ENCODE data around the gene MED17.

Gene MED17

DNA sequence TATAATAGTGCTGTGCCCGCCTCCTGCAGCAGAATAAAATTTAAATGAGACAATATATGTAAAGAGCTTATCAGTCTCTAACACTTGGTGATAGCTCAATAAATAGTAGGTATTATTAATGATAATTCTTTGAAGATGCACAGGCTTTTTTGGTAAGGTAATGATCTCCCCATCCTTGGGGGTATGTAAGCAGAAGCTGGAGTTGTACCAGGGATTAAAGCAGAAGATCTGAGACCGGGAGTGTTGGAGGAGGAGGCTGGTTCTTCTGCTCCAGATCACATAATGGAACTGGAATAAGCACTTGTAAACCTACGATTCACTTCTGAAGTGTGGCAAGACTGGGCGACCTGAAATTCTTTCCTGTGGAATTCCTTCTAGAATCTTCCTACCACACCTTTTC lies 58.0 kb downstream of the MED17 start:
- TF ChIP-seq EZH2phosphoT487 (IDR thresholded peaks at IDR 0.05; ENCODE audit: low read length) (no peak), EZH2 (optimal IDR thresholded peaks at IDR 0.05; ENCODE audit: low read depth, low read length) (no peak)
- TF ChIP-seq, protein P1, sequence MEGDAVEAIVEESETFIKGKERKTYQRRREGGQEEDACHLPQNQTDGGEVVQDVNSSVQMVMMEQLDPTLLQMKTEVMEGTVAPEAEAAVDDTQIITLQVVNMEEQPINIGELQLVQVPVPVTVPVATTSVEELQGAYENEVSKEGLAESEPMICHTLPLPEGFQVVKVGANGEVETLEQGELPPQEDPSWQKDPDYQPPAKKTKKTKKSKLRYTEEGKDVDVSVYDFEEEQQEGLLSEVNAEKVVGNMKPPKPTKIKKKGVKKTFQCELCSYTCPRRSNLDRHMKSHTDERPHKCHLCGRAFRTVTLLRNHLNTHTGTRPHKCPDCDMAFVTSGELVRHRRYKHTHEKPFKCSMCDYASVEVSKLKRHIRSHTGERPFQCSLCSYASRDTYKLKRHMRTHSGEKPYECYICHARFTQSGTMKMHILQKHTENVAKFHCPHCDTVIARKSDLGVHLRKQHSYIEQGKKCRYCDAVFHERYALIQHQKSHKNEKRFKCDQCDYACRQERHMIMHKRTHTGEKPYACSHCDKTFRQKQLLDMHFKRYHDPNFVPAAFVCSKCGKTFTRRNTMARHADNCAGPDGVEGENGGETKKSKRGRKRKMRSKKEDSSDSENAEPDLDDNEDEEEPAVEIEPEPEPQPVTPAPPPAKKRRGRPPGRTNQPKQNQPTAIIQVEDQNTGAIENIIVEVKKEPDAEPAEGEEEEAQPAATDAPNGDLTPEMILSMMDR (IDR thresholded peaks at IDR 0.05; ENCODE audit: low read length): no peak
- no peak overlapping the region for H3K9ac ChIP-seq (ENCODE audit: low read length)
- no peak for DNase-seq
- no peaks in the 10 kb centered on the region for H3K4me1 ChIP-seq (ENCODE audit: low read length)
- no peaks in the 10 kb centered on the region for H3K36me3 ChIP-seq (replicated peaks; ENCODE audit: insufficient read depth, low read length)
- H3K79me2 ChIP-seq (ENCODE audit: low read length): no peaks in the 10 kb centered on the region
- no peaks in the 10 kb centered on the region for H4K20me1 ChIP-seq (ENCODE audit: insufficient read depth, low read length)
- no peaks in the 10 kb centered on the region for H3K9me3 ChIP-seq (replicated peaks; ENCODE audit: insufficient read depth, low read length)
- no peak overlapping the region for H2AFZ ChIP-seq (ENCODE audit: low read length)
- H3K4me2 ChIP-seq (ENCODE audit: low read depth, low read length): no peak overlapping the region
- H3F3A ChIP-seq (ENCODE audit: insufficient read depth, low read length): no peaks in the 10 kb centered on the region
- H3K9me2 ChIP-seq (replicated peaks; ENCODE audit: insufficient read depth, low read length): no peaks in the 10 kb centered on the region
- no peak overlapping the region for H3K27ac ChIP-seq (ENCODE audit: low read length)
- no peaks in the 10 kb centered on the region for H3K27me3 ChIP-seq (replicated peaks; ENCODE audit: insufficient read depth, low read length)
- no peak overlapping the region for H3K4me3 ChIP-seq (ENCODE audit: low read length)

DNA sequence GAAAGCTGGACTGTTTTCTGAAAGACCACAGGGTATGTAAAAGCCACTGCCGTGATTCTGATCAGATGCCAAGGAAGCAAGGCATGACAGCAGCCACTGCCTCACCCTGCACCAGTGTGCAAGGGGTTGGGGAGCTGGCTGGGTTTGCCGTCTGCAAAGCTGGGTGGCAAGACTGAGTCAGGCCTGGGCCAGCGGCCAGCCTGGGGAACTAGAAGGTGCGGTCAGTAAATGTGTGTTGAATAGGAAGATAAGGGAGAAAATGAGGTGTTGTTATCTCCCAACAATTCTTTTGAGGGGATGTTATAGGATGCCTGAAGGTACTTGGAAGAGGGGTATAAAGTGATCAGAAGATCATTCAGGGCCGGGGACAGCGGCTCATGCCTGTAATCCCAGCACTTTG lies 58.4 kb downstream of the MED17 start:
- Histone ChIP-seq H3K9me3 (replicated peaks; ENCODE audit: insufficient read depth, low read length) (no peaks in the 10 kb centered on the region), H3K9me2 (replicated peaks; ENCODE audit: insufficient read depth, low read length) (no peaks in the 10 kb centered on the region), H4K20me1 (ENCODE audit: insufficient read depth, low read length) (no peaks in the 10 kb centered on the region), H3K9ac (ENCODE audit: low read length) (no peak overlapping the region), H2AFZ (ENCODE audit: low read length) (no peak overlapping the region), H3K36me3 (replicated peaks; ENCODE audit: insufficient read depth, low read length) (no peaks in the 10 kb centered on the region), H3K4me2 (ENCODE audit: low read depth, low read length) (no peak overlapping the region), H3F3A (ENCODE audit: insufficient read depth, low read length) (no peaks in the 10 kb centered on the region), H3K79me2 (ENCODE audit: low read length) (no peaks in the 10 kb centered on the region), H3K27ac (ENCODE audit: low read length) (no peak overlapping the region), H3K4me1 (ENCODE audit: low read length) (no peaks in the 10 kb centered on the region), H3K27me3 (replicated peaks; ENCODE audit: insufficient read depth, low read length) (no peaks in the 10 kb centered on the region), H3K4me3 (ENCODE audit: low read length) (no peak overlapping the region)
- TF ChIP-seq EZH2phosphoT487 (IDR thresholded peaks at IDR 0.05; ENCODE audit: low read length): no peak
- TF ChIP-seq, protein P1 (IDR thresholded peaks at IDR 0.05; ENCODE audit: low read length): no peak
- no peak for TF ChIP-seq EZH2 (optimal IDR thresholded peaks at IDR 0.05; ENCODE audit: low read depth, low read length)
- no peak for DNase-seq

DNA sequence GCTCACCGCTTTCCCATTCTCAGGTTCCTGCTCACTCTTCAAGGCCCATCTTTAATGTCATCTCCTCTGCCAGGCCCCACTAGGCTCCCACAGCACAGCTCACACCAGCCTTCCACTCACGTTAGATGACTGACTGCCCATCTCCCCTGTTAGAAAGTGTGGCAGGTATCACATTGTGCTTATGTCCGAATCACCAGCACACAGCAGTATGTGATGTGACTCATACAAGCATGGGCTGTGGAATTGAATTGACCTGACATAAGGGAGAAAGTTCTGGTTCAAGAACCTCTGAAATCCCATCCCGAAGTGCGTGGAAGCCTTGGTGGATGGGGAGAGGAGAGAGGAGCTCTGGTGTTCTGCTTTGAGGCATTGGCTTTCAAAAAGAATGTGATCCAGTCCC lies 59.8 kb downstream of the MED17 start:
- no peaks in the 10 kb centered on the region for H3K9me2 ChIP-seq (replicated peaks; ENCODE audit: insufficient read depth, low read length)
- no peak overlapping the region for H3K27ac ChIP-seq (ENCODE audit: low read length)
- H2AFZ ChIP-seq (ENCODE audit: low read length): no peak overlapping the region
- H3K27me3 ChIP-seq (replicated peaks; ENCODE audit: insufficient read depth, low read length): no peaks in the 10 kb centered on the region
- DNase-seq: no peak
- no peaks in the 10 kb centered on the region for H3K36me3 ChIP-seq (replicated peaks; ENCODE audit: insufficient read depth, low read length)
- TF ChIP-seq EZH2 (optimal IDR thresholded peaks at IDR 0.05; ENCODE audit: low read depth, low read length): no peak
- TF ChIP-seq, protein P1 (IDR thresholded peaks at IDR 0.05; ENCODE audit: low read length): no peak
- no peak for TF ChIP-seq EZH2phosphoT487 (IDR thresholded peaks at IDR 0.05; ENCODE audit: low read length)
- no peaks in the 10 kb centered on the region for H3K4me1 ChIP-seq (ENCODE audit: low read length)
- H3K79me2 ChIP-seq (ENCODE audit: low read length): no peaks in the 10 kb centered on the region
- H3F3A ChIP-seq (ENCODE audit: insufficient read depth, low read length): no peaks in the 10 kb centered on the region
- H3K9me3 ChIP-seq (replicated peaks; ENCODE audit: insufficient read depth, low read length): no peaks in the 10 kb centered on the region
- H3K4me3 ChIP-seq (ENCODE audit: low read length): no peak overlapping the region
- no peak overlapping the region for H3K9ac ChIP-seq (ENCODE audit: low read length)
- no peaks in the 10 kb centered on the region for H4K20me1 ChIP-seq (ENCODE audit: insufficient read depth, low read length)
- H3K4me2 ChIP-seq (ENCODE audit: low read depth, low read length): no peak overlapping the region

All from MM.1S (cell line).